Upper lobe of left lung (tissue), 4 donors: ENCODE data around the gene IRF1.

Source experiments
- EP300 ChIP-seq, 4 donors: sonication (generic); formaldehyde crosslinking; IDR thresholded peaks; one replicate each; pipeline ENCODE4 v1.5.1; 2017; ENCODE audit warnings: antibody characterized with exemption in 4 of 4, control low read depth in 2 of 4
- POLR2A ChIP-seq, 4 donors: fragments of 450-650 bp; IDR thresholded peaks; one replicate each; pipeline ENCODE4 v1.5.1; 2016 to 2017; ENCODE audit warnings: antibody characterized with exemption in 4 of 4, mild to moderate bottlenecking in 2 of 4

- TF ChIP-seq POLR2A (IDR thresholded peaks at IDR 0.05) (no peak), EP300 (IDR thresholded peaks at IDR 0.05) (no peak)
Measured at GRCh38 chr5:132472431-132472830, 18.1 kb downstream of the IRF1 start.
